Lower lobe of right lung (tissue), 2 donors: ENCODE data around the gene DYRK4. TPM values are rescaled to one million over a fixed set of nuclear protein-coding genes. Genes with fewer than 3 reads are reported as not detected.
"Not testable (repeated sequence)": the region's sequence is repeated elsewhere in the genome, so short reads cannot be mapped to it uniquely, and the experiment has no call there.

ENCODE experiments used
- ATAC-seq, 2 donors: fragments of 200-7000 bp; cut with Tn5 transposase; one replicate each; pipeline ENCODE4 v1.9.1; 2020 to 2022; ENCODE audit warnings: mild to moderate bottlenecking in 2 of 2, moderate library complexity in 2 of 2
- DNase-seq: peaks from one replicate; pipeline ENCODE4 v3.0.0-alpha.2; 2020
- H3K27ac ChIP-seq: fragments of 200-600 bp; one replicate; pipeline ENCODE4 v1.8.0; 2022
- H3K27me3 ChIP-seq: fragments of 200-600 bp; one replicate; pipeline ENCODE4 v1.8.0; 2022; ENCODE audit warnings: low read depth
- H3K36me3 ChIP-seq: fragments of 200-600 bp; one replicate; pipeline ENCODE4 v1.8.0; 2022; ENCODE audit warnings: mild to moderate bottlenecking
- H3K4me1 ChIP-seq: fragments of 200-600 bp; one replicate; pipeline ENCODE4 v1.8.0; 2022
- H3K4me3 ChIP-seq: fragments of 200-600 bp; one replicate; pipeline ENCODE4 v1.8.0; 2022; ENCODE audit warnings: mild to moderate bottlenecking
- H3K9me3 ChIP-seq: fragments of 200-600 bp; one replicate; pipeline ENCODE4 v1.8.0; 2022
- CTCF ChIP-seq: fragments of 200-600 bp; IDR thresholded peaks from one replicate; pipeline ENCODE4 v1.8.0; 2022; ENCODE audit warnings: antibody characterized with exemption, mild to moderate bottlenecking
- intact Hi-C: fragments of 100-400 bp; cut with DNase I; formaldehyde crosslinking; loops from one replicate; pipeline ENCODE4 v1.11.0; 2022
- long read RNA-seq: library from polyadenylated mRNA; unstranded; transcript quantifications from one replicate; pipeline ENCODE4 v2.0.0, GENCODE V29; 2021
- total RNA-seq: library from RNA; stranded (reverse); fragmentation: NEBNext Ultra II Directional; extraction: Animal tissue kit (Norgen Biotek cat#: 25700); gene quantifications from one replicate; pipeline ENCODE4 v1.2.1, GENCODE V29; 2021
- donor health status: DM: no; HTN: yes; CAD: no; lungs with severe emphysema.

The DYRK4 gene
- 41.4 TPM for total RNA-seq
- long read RNA-seq, partial matches to known transcripts, result 4 of 21 reads
- long read RNA-seq, other reads (novel, unspliced or antisense), result 13 of 21 reads

- intact Hi-C loops, result no loop called here
Measured at GRCh38 chr12:4562034-4562657, at the start of gene DYRK4. Gene DYRK4 (plus strand): TSS chr12:4562208. CDS start chr12:4562246, 38 bp downstream.

GRCh38 chr12:4518106-4518728 lies 43.8 kb upstream of the DYRK4 start:
- H3K4me1 ChIP-seq, result no peaks in the 10 kb centered on the region
- no peak overlapping the region for H3K27ac ChIP-seq
- H3K36me3 ChIP-seq, result peaks cover 45% of the 10 kb centered on the region
- no peak overlapping the region for H3K4me3 ChIP-seq
- ATAC-seq (no peak), DNase-seq (no peak)
- intact Hi-C loops, result no loop called here
- no peaks in the 10 kb centered on the region for H3K9me3 ChIP-seq
- H3K27me3 ChIP-seq, result no peaks in the 10 kb centered on the region
- no peak for TF ChIP-seq CTCF

More at GRCh38 chr12:4562034-4562657, at the start of gene DYRK4:
- no peaks in the 10 kb centered on the region for H3K27me3 ChIP-seq
- no peaks in the 10 kb centered on the region for H3K36me3 ChIP-seq
- peaks cover 28% of the 10 kb centered on the region for H3K4me1 ChIP-seq
- peak within 1 kb of the TSS; percentile 44 for H3K4me3 ChIP-seq
- no peak within 1 kb of the TSS for H3K27ac ChIP-seq
- H3K9me3 ChIP-seq, result no peaks in the 10 kb centered on the region
- no peak for TF ChIP-seq CTCF
- ATAC-seq, result peak; percentile 92 to 94
- peak; percentile 88 for DNase-seq

- peaks cover 57% of the 10 kb centered on the region for H3K36me3 ChIP-seq
- DNase-seq, H3K4me3 ChIP-seq, H3K27me3 ChIP-seq, H3K9me3 ChIP-seq, H3K27ac ChIP-seq, intact Hi-C loops, ATAC-seq, H3K4me1 ChIP-seq: not testable (repeated sequence)
Measured at GRCh38 chr12:4523443-4523842, 38.6 kb upstream of the DYRK4 start.

GRCh38 chr12:4526923-4527546 lies 35.0 kb upstream of the DYRK4 start:
- Histone ChIP-seq H3K9me3 (no peaks in the 10 kb centered on the region), H3K36me3 (peaks cover 70% of the 10 kb centered on the region), H3K4me1 (no peaks in the 10 kb centered on the region), H3K27me3 (no peaks in the 10 kb centered on the region), H3K4me3 (no peak overlapping the region), H3K27ac (no peak overlapping the region)
- no peak for ATAC-seq
- DNase-seq, result no peak
- peak; percentile 55 for TF ChIP-seq CTCF
- intact Hi-C loops, result no loop called here

- no peak for TF ChIP-seq CTCF
- DNase-seq (no peak), ATAC-seq (no peak)
- intact Hi-C loops, result no loop called here
- no peaks in the 10 kb centered on the region for H3K9me3 ChIP-seq
- H3K4me1 ChIP-seq, result no peaks in the 10 kb centered on the region
- no peaks in the 10 kb centered on the region for H3K27me3 ChIP-seq
- H3K27ac ChIP-seq, result no peak overlapping the region
- no peak overlapping the region for H3K4me3 ChIP-seq
- peaks cover 80% of the 10 kb centered on the region for H3K36me3 ChIP-seq
Measured at GRCh38 chr12:4530160-4530559, 31.8 kb upstream of the DYRK4 start.
